Measurements from ENCODE around the gene LIF.

LIF gene

DNA sequence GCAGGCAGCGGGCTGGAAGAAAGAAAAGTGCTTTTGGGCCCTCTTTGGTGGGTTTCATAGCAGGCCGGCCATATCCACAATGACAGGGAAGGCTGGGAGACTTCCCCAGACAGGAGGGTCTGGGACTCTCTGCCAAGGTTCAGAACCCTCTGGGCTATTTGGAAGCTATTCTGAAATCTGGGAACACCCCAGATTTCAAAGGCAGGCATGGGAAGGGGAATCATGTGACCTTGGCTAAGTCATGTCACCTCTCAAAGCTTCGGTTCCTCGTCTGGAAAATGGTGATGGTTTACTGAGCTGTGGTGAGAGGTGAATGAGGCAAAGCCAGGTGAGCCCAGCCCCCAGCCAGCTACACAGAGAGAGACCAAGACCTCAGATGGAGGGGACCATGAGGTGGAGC, 38.1 kb upstream of the LIF start:
- no peak for DNase-seq (ENCODE audit: low read depth)
- H3K4me3 ChIP-seq (ENCODE audit: control insufficient read depth, low read depth, low read length): no peak overlapping the region
- TF ChIP-seq, protein P1, sequence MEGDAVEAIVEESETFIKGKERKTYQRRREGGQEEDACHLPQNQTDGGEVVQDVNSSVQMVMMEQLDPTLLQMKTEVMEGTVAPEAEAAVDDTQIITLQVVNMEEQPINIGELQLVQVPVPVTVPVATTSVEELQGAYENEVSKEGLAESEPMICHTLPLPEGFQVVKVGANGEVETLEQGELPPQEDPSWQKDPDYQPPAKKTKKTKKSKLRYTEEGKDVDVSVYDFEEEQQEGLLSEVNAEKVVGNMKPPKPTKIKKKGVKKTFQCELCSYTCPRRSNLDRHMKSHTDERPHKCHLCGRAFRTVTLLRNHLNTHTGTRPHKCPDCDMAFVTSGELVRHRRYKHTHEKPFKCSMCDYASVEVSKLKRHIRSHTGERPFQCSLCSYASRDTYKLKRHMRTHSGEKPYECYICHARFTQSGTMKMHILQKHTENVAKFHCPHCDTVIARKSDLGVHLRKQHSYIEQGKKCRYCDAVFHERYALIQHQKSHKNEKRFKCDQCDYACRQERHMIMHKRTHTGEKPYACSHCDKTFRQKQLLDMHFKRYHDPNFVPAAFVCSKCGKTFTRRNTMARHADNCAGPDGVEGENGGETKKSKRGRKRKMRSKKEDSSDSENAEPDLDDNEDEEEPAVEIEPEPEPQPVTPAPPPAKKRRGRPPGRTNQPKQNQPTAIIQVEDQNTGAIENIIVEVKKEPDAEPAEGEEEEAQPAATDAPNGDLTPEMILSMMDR (conservative IDR thresholded peaks at IDR 0.05; ENCODE audit: control insufficient read depth, insufficient read depth, low read depth, low read length): no peak

DNA sequence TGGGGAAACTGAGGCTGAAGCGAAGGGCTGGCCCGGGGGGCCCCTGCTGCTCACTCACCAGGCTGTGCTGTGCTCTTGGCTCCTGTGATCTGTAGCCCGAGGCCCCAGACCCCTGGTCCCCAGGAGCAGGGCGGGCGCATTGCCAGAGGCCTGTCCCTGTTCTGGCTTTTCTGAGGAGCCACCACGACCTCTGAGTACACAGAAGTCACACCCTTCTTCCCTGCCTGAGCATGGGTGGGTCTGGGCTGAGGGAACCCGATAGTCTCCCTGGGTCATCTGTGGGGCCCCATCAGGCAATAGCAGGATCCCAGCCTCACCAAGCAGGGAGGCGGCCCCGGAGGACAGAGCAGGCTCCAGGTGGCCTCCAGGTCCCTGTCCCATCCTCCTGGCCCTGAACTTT, 37.6 kb upstream of the LIF start:
- no peak for DNase-seq (ENCODE audit: low read depth)
- no peak overlapping the region for H3K4me3 ChIP-seq (ENCODE audit: control insufficient read depth, low read depth, low read length)
- TF ChIP-seq, protein P1 (conservative IDR thresholded peaks at IDR 0.05; ENCODE audit: control insufficient read depth, insufficient read depth, low read depth, low read length): no peak

DNA sequence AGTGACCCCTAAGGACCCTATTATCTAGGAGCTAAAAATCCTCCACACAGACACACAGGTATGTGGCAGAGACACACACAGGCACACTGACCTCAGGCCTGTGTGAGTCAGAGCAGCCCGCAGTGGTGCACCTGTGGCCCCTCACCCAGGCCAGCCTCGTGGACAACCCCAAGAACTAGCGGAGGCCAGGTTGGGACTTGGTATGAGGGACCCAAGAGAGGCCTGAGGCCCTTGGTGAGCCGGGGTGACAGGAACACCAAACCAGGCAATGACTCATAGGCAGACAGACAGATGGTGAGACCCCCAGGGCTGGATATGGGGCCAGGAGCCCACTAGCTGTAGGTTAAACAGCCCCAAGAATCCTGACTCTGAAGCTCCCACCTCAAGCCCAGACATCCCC, 36.8 kb upstream of the LIF start:
- no peak overlapping the region for H3K4me3 ChIP-seq (ENCODE audit: control insufficient read depth, low read depth, low read length)
- no peak for DNase-seq (ENCODE audit: low read depth)
- TF ChIP-seq, protein P1 (conservative IDR thresholded peaks at IDR 0.05; ENCODE audit: control insufficient read depth, insufficient read depth, low read depth, low read length): no peak

- no peak for DNase-seq (ENCODE audit: low read depth)
- TF ChIP-seq, protein P1 (conservative IDR thresholded peaks at IDR 0.05; ENCODE audit: control insufficient read depth, insufficient read depth, low read depth, low read length): no peak
- no peak overlapping the region for H3K4me3 ChIP-seq (ENCODE audit: control insufficient read depth, low read depth, low read length)
Observed at GRCh38 chr22:30282616-30283046, 36.1 kb upstream of the LIF start.

DNA sequence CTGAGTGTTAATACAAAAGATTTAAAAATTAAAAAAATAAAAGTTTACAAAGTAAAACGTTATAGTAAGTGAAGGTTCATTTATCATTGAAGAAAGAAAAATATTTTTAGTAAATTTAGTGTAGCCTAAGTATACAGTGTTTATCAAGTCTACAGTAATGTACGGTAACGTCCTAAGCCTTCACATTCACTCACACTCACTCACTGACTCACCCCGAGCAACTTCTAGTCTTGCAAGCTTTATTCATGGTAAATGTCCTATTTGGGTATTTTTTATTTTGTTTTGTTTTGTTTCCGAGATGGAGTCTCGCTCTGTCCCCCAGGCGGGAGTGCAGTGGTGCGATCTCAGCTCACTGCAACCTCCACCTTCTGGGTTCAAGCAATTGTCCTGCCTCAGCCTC, 33.9 kb upstream of the LIF start:
- no peak for DNase-seq (ENCODE audit: low read depth)
- TF ChIP-seq, protein P1 (conservative IDR thresholded peaks at IDR 0.05; ENCODE audit: control insufficient read depth, insufficient read depth, low read depth, low read length): no peak
- no peak overlapping the region for H3K4me3 ChIP-seq (ENCODE audit: control insufficient read depth, low read depth, low read length)

DNA sequence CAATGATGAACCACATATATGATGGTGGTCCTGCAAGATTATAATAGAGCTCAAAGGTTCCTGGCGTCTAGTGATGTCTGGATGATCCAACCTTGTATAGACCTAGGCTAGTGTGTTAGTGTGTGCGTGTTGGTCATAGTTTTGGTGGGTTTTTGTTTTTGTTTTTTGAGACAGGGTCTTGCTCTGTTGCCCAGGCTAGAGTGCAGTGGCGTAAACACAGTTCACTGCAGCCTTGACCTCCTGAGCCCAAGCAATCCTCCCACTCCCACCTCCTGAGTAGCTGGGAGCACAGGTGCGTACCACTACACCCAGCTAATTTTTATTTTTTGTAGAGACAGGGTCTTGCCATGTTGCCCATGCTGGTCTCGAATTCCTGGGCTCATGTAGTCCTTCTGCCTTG, 33.4 kb upstream of the LIF start:
- H3K4me3 ChIP-seq (ENCODE audit: control insufficient read depth, low read depth, low read length): no peak overlapping the region
- TF ChIP-seq, protein P1 (conservative IDR thresholded peaks at IDR 0.05; ENCODE audit: control insufficient read depth, insufficient read depth, low read depth, low read length): no peak
- no peak for DNase-seq (ENCODE audit: low read depth)

Data from fibroblast of mammary gland (primary cell).